Measurements from ENCODE around the gene NMT1. TPM values are rescaled to one million over a fixed set of nuclear protein-coding genes. Genes with fewer than 3 reads are reported as not detected.

The NMT1 gene
- total and polyA plus RNA-seq, 2 experiments from 2014 or later, result 95.6 to 298 TPM

GRCh38 chr17:45138911-45139532, 77.9 kb downstream of the NMT1 start:
- H3K27me3 ChIP-seq (ENCODE audit: insufficient read depth), result no peaks in the 10 kb centered on the region
- peaks cover 7% of the 10 kb centered on the region; the same call in 1 of the 2 replicates for H3F3A ChIP-seq (replicated peaks; ENCODE audit: low read depth)
- peaks cover 16% of the 10 kb centered on the region for H3K27me3 Mint-ChIP-seq (ENCODE audit: insufficient read depth, low read depth, poor library complexity)
- H3K36me3 ChIP-seq (ENCODE audit: insufficient read depth), result no peaks in the 10 kb centered on the region
- H3K9me3 Mint-ChIP-seq, result no peaks in the 10 kb centered on the region
- H3K4me2 ChIP-seq, result no peak overlapping the region
- no peak overlapping the region for H3K4me3 ChIP-seq
- H3K27ac ChIP-seq (ENCODE audit: low read depth), result no peak overlapping the region
- H4K20me1 ChIP-seq (replicated peaks; ENCODE audit: insufficient read depth), result no peaks in the 10 kb centered on the region
- no peak for DNase-seq (ENCODE audit: low spot score)
- no peak for ATAC-seq
- TF ChIP-seq, protein P1, sequence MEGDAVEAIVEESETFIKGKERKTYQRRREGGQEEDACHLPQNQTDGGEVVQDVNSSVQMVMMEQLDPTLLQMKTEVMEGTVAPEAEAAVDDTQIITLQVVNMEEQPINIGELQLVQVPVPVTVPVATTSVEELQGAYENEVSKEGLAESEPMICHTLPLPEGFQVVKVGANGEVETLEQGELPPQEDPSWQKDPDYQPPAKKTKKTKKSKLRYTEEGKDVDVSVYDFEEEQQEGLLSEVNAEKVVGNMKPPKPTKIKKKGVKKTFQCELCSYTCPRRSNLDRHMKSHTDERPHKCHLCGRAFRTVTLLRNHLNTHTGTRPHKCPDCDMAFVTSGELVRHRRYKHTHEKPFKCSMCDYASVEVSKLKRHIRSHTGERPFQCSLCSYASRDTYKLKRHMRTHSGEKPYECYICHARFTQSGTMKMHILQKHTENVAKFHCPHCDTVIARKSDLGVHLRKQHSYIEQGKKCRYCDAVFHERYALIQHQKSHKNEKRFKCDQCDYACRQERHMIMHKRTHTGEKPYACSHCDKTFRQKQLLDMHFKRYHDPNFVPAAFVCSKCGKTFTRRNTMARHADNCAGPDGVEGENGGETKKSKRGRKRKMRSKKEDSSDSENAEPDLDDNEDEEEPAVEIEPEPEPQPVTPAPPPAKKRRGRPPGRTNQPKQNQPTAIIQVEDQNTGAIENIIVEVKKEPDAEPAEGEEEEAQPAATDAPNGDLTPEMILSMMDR (conservative IDR thresholded peaks at IDR 0.05; ENCODE audit: low read depth in 2 of 2), result no peak
- TF ChIP-seq NANOG (IDR thresholded peaks at IDR 0.05; ENCODE audit: borderline replicate concordance) (no peak), JUNB (IDR thresholded peaks at IDR 0.05; ENCODE audit: unreplicated experiment) (no peak), POLR2AphosphoS5 (IDR thresholded peaks at IDR 0.05; ENCODE audit: low read depth) (no peak), ZNF462 (CRISPR knock-in tag; IDR thresholded peaks at IDR 0.05) (no peak), STAT1 (IDR thresholded peaks at IDR 0.05; ENCODE audit: unreplicated experiment) (no peak), ZNF331 (CRISPR knock-in tag; IDR thresholded peaks at IDR 0.05; ENCODE audit: low read depth) (no peak), EZH2 (IDR thresholded peaks at IDR 0.05; ENCODE audit: low read depth, unreplicated experiment) (no peak), EZH2phosphoT487 (IDR thresholded peaks at IDR 0.05; ENCODE audit: unreplicated experiment) (no peak), ZNF114 (CRISPR knock-in tag; IDR thresholded peaks at IDR 0.05) (no peak), REST (IDR thresholded peaks at IDR 0.05; ENCODE audit: unreplicated experiment) (no peak), CREB1 (CRISPR knock-in tag; IDR thresholded peaks at IDR 0.05; ENCODE audit: low read depth) (no peak)
- TF ChIP-seq, protein P2, sequence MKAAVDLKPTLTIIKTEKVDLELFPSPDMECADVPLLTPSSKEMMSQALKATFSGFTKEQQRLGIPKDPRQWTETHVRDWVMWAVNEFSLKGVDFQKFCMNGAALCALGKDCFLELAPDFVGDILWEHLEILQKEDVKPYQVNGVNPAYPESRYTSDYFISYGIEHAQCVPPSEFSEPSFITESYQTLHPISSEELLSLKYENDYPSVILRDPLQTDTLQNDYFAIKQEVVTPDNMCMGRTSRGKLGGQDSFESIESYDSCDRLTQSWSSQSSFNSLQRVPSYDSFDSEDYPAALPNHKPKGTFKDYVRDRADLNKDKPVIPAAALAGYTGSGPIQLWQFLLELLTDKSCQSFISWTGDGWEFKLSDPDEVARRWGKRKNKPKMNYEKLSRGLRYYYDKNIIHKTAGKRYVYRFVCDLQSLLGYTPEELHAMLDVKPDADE (IDR thresholded peaks at IDR 0.05), result no peak
- H3K27ac Mint-ChIP-seq, result no peak overlapping the region
- no peaks in the 10 kb centered on the region for H3K9me2 ChIP-seq (ENCODE audit: insufficient read depth)
- peaks cover 3% of the 10 kb centered on the region; the same call in 1 of the 3 replicates for H3K36me3 Mint-ChIP-seq (ENCODE audit: low read depth)
- H3K4me1 ChIP-seq (ENCODE audit: insufficient read depth), result peaks cover 3% of the 10 kb centered on the region; the same call in 1 of the 2 replicates
- H2AFZ ChIP-seq, result no peak overlapping the region
- H3K4me1 Mint-ChIP-seq, result peaks cover 18% of the 10 kb centered on the region
- H3K79me2 ChIP-seq (replicated peaks; ENCODE audit: insufficient read depth), result no peaks in the 10 kb centered on the region
- H3K4me3 Mint-ChIP-seq, result no peak overlapping the region
